ENCODE measurements around the gene TEF.

DNA sequence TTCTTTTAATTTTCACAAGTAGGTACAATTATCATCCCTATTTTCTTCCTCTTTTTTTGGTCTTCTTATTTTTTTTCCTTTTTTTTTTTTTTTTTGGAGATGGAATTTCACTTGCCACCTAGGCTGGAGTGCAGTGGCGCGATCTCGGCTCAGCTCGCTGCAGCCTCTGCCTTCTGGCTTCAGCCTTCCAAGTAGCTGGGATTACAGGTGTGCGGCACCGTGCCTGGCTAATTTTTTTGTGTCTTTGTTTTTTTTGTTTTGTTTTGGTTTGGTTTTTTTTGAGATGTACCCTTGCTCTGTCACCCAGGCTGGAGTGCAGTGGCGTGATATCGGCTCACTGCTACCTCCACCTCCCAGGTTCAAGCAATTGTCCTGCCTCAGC is 48.2 kb downstream of the TEF start:
- TF ChIP-seq, protein P1, sequence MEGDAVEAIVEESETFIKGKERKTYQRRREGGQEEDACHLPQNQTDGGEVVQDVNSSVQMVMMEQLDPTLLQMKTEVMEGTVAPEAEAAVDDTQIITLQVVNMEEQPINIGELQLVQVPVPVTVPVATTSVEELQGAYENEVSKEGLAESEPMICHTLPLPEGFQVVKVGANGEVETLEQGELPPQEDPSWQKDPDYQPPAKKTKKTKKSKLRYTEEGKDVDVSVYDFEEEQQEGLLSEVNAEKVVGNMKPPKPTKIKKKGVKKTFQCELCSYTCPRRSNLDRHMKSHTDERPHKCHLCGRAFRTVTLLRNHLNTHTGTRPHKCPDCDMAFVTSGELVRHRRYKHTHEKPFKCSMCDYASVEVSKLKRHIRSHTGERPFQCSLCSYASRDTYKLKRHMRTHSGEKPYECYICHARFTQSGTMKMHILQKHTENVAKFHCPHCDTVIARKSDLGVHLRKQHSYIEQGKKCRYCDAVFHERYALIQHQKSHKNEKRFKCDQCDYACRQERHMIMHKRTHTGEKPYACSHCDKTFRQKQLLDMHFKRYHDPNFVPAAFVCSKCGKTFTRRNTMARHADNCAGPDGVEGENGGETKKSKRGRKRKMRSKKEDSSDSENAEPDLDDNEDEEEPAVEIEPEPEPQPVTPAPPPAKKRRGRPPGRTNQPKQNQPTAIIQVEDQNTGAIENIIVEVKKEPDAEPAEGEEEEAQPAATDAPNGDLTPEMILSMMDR (conservative IDR thresholded peaks at IDR 0.05; ENCODE audit: low read depth, low read length), result no peak
- TF ChIP-seq EZH2 (IDR thresholded peaks at IDR 0.05; ENCODE audit: borderline replicate concordance, low read depth, low read length, poor library complexity, severe bottlenecking), result no peak
